ENCODE measurements around the gene CLSTN2. TPM values are rescaled to one million over a fixed set of nuclear protein-coding genes. Genes with fewer than 3 reads are reported as not detected.

CLSTN2 gene
- total RNA-seq, 4 donors from 2014 or later, result 2.7 to 5.0 (median 3.1) TPM

- Histone ChIP-seq H3K36me3 (no peaks in the 10 kb centered on the region), H3K4me3 (no peak overlapping the region), H3K9me3 (no peaks in the 10 kb centered on the region), H3K27ac (no peak overlapping the region), H3K27me3 (no peaks in the 10 kb centered on the region), H3K4me1 (no peaks in the 10 kb centered on the region)
- no peak for DNase-seq
- no peak for TF ChIP-seq POLR2A (IDR thresholded peaks at IDR 0.05)
- TF ChIP-seq, protein P1, sequence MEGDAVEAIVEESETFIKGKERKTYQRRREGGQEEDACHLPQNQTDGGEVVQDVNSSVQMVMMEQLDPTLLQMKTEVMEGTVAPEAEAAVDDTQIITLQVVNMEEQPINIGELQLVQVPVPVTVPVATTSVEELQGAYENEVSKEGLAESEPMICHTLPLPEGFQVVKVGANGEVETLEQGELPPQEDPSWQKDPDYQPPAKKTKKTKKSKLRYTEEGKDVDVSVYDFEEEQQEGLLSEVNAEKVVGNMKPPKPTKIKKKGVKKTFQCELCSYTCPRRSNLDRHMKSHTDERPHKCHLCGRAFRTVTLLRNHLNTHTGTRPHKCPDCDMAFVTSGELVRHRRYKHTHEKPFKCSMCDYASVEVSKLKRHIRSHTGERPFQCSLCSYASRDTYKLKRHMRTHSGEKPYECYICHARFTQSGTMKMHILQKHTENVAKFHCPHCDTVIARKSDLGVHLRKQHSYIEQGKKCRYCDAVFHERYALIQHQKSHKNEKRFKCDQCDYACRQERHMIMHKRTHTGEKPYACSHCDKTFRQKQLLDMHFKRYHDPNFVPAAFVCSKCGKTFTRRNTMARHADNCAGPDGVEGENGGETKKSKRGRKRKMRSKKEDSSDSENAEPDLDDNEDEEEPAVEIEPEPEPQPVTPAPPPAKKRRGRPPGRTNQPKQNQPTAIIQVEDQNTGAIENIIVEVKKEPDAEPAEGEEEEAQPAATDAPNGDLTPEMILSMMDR (IDR thresholded peaks at IDR 0.05), result no peak
Observed at GRCh38 chr3:140234256-140234655, 299.3 kb downstream of the CLSTN2 start.

DNA sequence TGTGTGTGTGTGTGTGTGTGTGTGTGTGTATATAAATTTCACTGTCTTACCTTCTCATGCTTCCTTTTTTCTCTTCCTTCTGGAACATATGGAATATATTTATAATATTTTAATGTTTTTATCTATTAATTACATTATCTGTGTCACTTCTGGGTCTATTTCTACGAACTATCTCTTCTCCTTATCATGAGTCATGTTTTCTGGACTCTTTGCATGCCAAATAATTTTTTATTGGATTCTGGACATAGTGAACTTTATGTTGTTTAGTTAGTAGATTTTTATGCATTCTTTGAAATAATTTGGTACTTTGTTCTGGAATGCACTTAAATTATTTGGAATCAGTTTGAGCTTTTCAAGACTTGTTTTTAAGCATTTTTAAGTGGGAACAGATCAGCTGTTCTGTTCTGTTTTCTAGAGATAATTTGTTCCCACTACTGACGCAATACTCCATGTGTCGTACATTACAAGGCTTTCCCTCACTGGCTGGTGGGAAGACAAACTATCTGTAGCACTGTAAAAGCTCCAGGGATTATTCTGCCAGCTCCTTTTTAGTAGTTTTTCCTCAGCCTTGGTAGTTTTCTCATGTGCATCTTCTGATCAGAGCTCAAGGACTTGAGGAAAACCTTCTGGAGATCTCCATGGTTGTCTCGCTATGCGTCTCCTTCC is 302.0 kb downstream of the CLSTN2 start:
- no peak for DNase-seq
- Histone ChIP-seq H3K4me3 (no peak overlapping the region), H3K27me3 (no peaks in the 10 kb centered on the region), H3K4me1 (no peaks in the 10 kb centered on the region), H3K27ac (no peak overlapping the region), H3K36me3 (no peaks in the 10 kb centered on the region), H3K9me3 (no peaks in the 10 kb centered on the region)
- no peak for TF ChIP-seq POLR2A (IDR thresholded peaks at IDR 0.05)
- TF ChIP-seq, protein P1 (IDR thresholded peaks at IDR 0.05), result no peak

DNA sequence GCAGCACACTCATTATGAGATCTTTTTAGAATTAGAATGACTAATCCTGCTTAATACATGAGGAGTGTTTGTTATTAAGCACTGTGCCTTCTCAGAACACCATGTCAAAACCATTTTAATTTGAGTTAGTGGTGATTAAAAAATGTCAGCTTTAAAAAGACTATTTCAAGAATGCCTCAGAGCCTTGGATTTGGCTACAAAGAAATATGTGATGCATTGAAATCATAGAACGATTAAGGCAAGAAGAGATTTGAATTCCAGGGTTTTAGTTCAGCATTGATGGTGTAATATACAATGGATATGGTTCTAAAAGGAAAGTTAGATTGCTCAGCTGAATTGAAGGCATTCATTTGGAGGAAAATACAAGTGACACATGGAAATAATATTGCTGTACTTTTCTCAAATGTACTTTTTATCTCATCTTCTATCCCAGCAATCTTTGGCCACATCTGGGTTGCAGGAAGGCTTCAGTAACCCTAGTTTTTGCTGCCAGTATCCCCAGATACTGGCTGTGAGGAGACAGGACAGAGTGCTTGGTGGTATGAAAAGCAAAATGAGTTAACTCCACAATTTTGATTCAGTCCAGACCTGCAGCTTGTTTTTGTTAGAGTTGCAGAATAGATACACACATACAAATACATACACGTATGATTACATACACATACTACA is 303.8 kb downstream of the CLSTN2 start:
- H3K9me3 ChIP-seq, result no peaks in the 10 kb centered on the region
- no peak for DNase-seq
- no peaks in the 10 kb centered on the region for H3K36me3 ChIP-seq
- no peaks in the 10 kb centered on the region for H3K27me3 ChIP-seq
- H3K4me3 ChIP-seq, result no peak overlapping the region
- H3K27ac ChIP-seq, result no peak overlapping the region
- H3K4me1 ChIP-seq, result no peaks in the 10 kb centered on the region
- TF ChIP-seq, protein P1 (IDR thresholded peaks at IDR 0.05), result no peak
- TF ChIP-seq POLR2A (IDR thresholded peaks at IDR 0.05), result no peak

DNA sequence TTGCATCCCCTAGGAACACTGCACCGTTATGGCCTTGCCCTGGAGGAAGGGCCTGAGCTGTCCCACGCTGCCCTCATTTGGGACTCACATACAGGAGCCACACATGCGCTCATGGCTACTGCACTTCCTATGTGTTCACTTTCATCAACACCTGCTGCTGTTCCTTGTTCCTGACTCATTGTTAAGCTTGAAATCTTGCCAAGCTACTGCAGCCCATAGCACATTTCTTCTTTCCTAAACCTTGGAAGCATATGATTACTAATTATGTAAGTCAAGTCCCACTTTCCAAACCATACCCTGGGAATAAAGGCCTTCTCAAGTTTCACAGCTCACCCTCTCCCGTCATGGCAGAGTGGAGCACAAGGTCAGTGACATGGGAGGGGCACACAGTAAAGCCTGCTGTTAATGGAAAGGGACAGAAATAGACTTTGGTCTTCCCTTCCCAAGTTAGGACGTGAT is 307.9 kb downstream of the CLSTN2 start:
- Histone ChIP-seq H3K27me3 (no peaks in the 10 kb centered on the region), H3K36me3 (no peaks in the 10 kb centered on the region), H3K4me3 (no peak overlapping the region), H3K4me1 (no peaks in the 10 kb centered on the region), H3K9me3 (no peaks in the 10 kb centered on the region), H3K27ac (no peak overlapping the region)
- TF ChIP-seq POLR2A (IDR thresholded peaks at IDR 0.05), result no peak
- TF ChIP-seq, protein P1 (IDR thresholded peaks at IDR 0.05), result no peak
- DNase-seq, result no peak

- no peaks in the 10 kb centered on the region for H3K27me3 ChIP-seq
- H3K4me1 ChIP-seq, result no peaks in the 10 kb centered on the region
- no peak overlapping the region for H3K4me3 ChIP-seq
- TF ChIP-seq POLR2A (IDR thresholded peaks at IDR 0.05), result no peak
- TF ChIP-seq, protein P1 (IDR thresholded peaks at IDR 0.05), result no peak
- H3K36me3 ChIP-seq, result no peaks in the 10 kb centered on the region
- no peak for DNase-seq
- H3K9me3 ChIP-seq, result no peaks in the 10 kb centered on the region
- H3K27ac ChIP-seq, result no peak overlapping the region
Observed at GRCh38 chr3:140243575-140243974, 308.6 kb downstream of the CLSTN2 start.
